ENCODE measurements around the gene ARHGAP6.

GRCh38 chrX:11421805-11422524 is 243.8 kb downstream of the ARHGAP6 start:
- TF ChIP-seq CTCF (IDR thresholded peaks at IDR 0.05) (no peak), POLR2A (IDR thresholded peaks at IDR 0.05) (no peak)

Measured in lower leg skin (tissue), 3 donors.